Endothelial cell of umbilical vein (primary cell): Measurements from ENCODE around the gene COL18A1. TPM values are rescaled to one million over a fixed set of nuclear protein-coding genes. Genes with fewer than 3 reads are reported as not detected.

ENCODE experiments used
- BruUV-seq: library from RNA; stranded (reverse); fragments of 400-500 nt; replicated peaks from 2 replicates; lab custom pipeline; 2021; lab: Mats Ljungman, UMichigan
- CTCF ChIA-PET: fragments of 300-600, 350-600 bp; sonication (Branson Sonifier 250); formaldehyde crosslinking; loops from one replicate; lab custom pipeline; 2021; ENCODE audit warnings: antibody characterized with exemption, inconsistent platforms; lab: Charles Lee
- POLR2A ChIA-PET: fragments of 300-600, 350-600 bp; sonication (Branson Sonifier 250); formaldehyde crosslinking; loops from one replicate; lab custom pipeline; 2021; ENCODE audit warnings: antibody characterized with exemption, inconsistent platforms; lab: Charles Lee
- DNase-seq: peaks from one replicate; pipeline ENCODE4 v3.0.0-alpha.2; 2011; ENCODE audit warnings: low read depth, low spot score
- FAIRE-seq: peaks from 2 replicates; lab custom pipeline; 2011; peaks lifted over from hg19 to GRCh38; lab: Jason Lieb, UNC
- H2AFZ ChIP-seq: 2 replicates; pipeline ENCODE4 v1.6.0; 2012; ENCODE audit warnings: low read depth, low read length, control low read depth, inconsistent platforms
- H3K27ac ChIP-seq: 2 replicates; pipeline ENCODE4 v1.5.1; 2011; ENCODE audit warnings: low read depth, mild to moderate bottlenecking, control low read depth, low read length, moderate library complexity; ENCODE audit not compliant: insufficient read depth
- H3K27me3 ChIP-seq, 2 experiments: 2 replicates each; pipeline versions ENCODE4 v1.6.0 to v1.6.1; 2011; ENCODE audit warnings: low read length in 2 of 2, mixed read lengths in 1 of 2; ENCODE audit not compliant: control insufficient read depth in 2 of 2, insufficient read depth in 2 of 2
- H3K36me3 ChIP-seq, 2 experiments: 2 replicates in 1 of 2; 3 replicates in 1 of 2; pipeline ENCODE4 v1.5.1; 2011; ENCODE audit warnings: low read length in 2 of 2, mild to moderate bottlenecking in 1 of 2, moderate library complexity in 1 of 2; ENCODE audit not compliant: control insufficient read depth in 2 of 2, insufficient read depth in 2 of 2; ENCODE audit errors: extremely low read depth in 1 of 2
- H3K4me1 ChIP-seq: 3 replicates; pipeline ENCODE4 v1.5.1; 2011; ENCODE audit warnings: mild to moderate bottlenecking, low read length; ENCODE audit not compliant: control insufficient read depth, insufficient read depth; ENCODE audit errors: extremely low read depth
- H3K4me2 ChIP-seq: 2 replicates; pipeline ENCODE4 v1.6.1; 2011; ENCODE audit warnings: low read length, control low read depth, mixed read lengths; ENCODE audit not compliant: insufficient read depth
- H3K4me3 ChIP-seq, 3 experiments: fragments of 200-600 bp in 1 of 3; sonication (generic), shearing (Covaris generic) in 1 of 3; replicated peaks in 1 of 3; 2 replicates each; pipeline ENCODE4 v1.5.1; 2011 to 2016; ENCODE audit warnings: control low read depth in 3 of 3, low read length in 3 of 3, mild to moderate bottlenecking in 2 of 3, inconsistent platforms in 1 of 3, low read depth in 1 of 3, moderate library complexity in 1 of 3; ENCODE audit not compliant: insufficient read depth in 1 of 3
- H3K79me2 ChIP-seq: 2 replicates; pipeline ENCODE4 v1.6.0; 2012; ENCODE audit warnings: low read length, inconsistent platforms; ENCODE audit not compliant: control insufficient read depth, insufficient read depth
- H3K9ac ChIP-seq: replicated peaks from 2 replicates; pipeline ENCODE3; 2011; ENCODE audit warnings: low read length, control low read depth; ENCODE audit not compliant: insufficient read depth; ENCODE audit errors: extremely low read depth
- H3K9me1 ChIP-seq: replicated peaks from 3 replicates; pipeline ENCODE4 v1.6.0; 2011; ENCODE audit warnings: mild to moderate bottlenecking, low read length; ENCODE audit not compliant: control insufficient read depth, insufficient read depth; ENCODE audit errors: extremely low read depth
- H3K9me3 ChIP-seq: replicated peaks from 2 replicates; pipeline ENCODE4 v1.5.1; 2012; ENCODE audit warnings: low read length, inconsistent platforms; ENCODE audit not compliant: control insufficient read depth, insufficient read depth
- H4K20me1 ChIP-seq: replicated peaks from 2 replicates; pipeline ENCODE3; 2011; ENCODE audit warnings: mild to moderate bottlenecking, low read length; ENCODE audit not compliant: control insufficient read depth, insufficient read depth; ENCODE audit errors: extremely low read depth
- CTCF ChIP-seq, 2 donors: IDR thresholded peaks; 1 replicate in 1 of 2; 2 replicates in 1 of 2; pipeline ENCODE4 v1.5.1; 2011; ENCODE audit warnings: low read length in 2 of 2, mild to moderate bottlenecking in 2 of 2, moderate library complexity in 2 of 2, control low read depth in 1 of 2, inconsistent platforms in 1 of 2, low read depth in 1 of 2; ENCODE audit not compliant: insufficient read depth in 1 of 2; ENCODE audit errors: extremely low read depth in 1 of 2
- EZH2 ChIP-seq: IDR thresholded peaks from 2 replicates; pipeline ENCODE4 v1.6.1; 2012; ENCODE audit warnings: borderline replicate concordance, low read depth, mild to moderate bottlenecking, moderate library complexity, low read length, inconsistent platforms; ENCODE audit not compliant: severe bottlenecking
- FOS ChIP-seq: IDR thresholded peaks from 2 replicates; pipeline ENCODE4 v1.6.1; 2011; ENCODE audit warnings: mild to moderate bottlenecking, low read length, moderate library complexity, borderline replicate concordance; ENCODE audit not compliant: insufficient read depth
- GATA2 ChIP-seq: IDR thresholded peaks from 2 replicates; pipeline ENCODE4 v1.7.0; 2011; ENCODE audit warnings: low read depth, mild to moderate bottlenecking, moderate library complexity, mixed read lengths, low read length; ENCODE audit not compliant: insufficient read length, insufficient read depth
- JUN ChIP-seq: IDR thresholded peaks from 2 replicates; pipeline ENCODE4 v1.6.1; 2011; ENCODE audit warnings: borderline replicate concordance, low read depth; ENCODE audit not compliant: insufficient read length, insufficient read depth
- MAX ChIP-seq: IDR thresholded peaks from 2 replicates; pipeline ENCODE4 v1.6.1; 2011; ENCODE audit not compliant: insufficient read depth, insufficient read length
- MYC ChIP-seq: IDR thresholded peaks from one replicate; pipeline ENCODE4 v1.6.1; 2011; ENCODE audit warnings: mild to moderate bottlenecking, low read depth, low read length
- POLR2A ChIP-seq: IDR thresholded peaks from 2 replicates; pipeline ENCODE4 v1.6.1; 2012; ENCODE audit warnings: low read depth, mild to moderate bottlenecking, control low read depth, low read length
- POLR2AphosphoS5 ChIP-seq: IDR thresholded peaks from 2 replicates; pipeline ENCODE4 v1.6.1; 2012; ENCODE audit warnings: low read depth, mild to moderate bottlenecking, control low read depth, low read length, moderate library complexity; ENCODE audit not compliant: insufficient read depth
- dilution Hi-C: fragments of 300-500 bp; cut with MboI; formaldehyde crosslinking; loops from one replicate; pipeline ENCODE4 v1.15.0; 2019; ENCODE audit warnings: low sequenced_read_pairs; ENCODE audit not compliant: extremely low pct_ligation_motif_present
- intact Hi-C: fragments of 100-400 bp; cut with micrococcal nuclease; formaldehyde crosslinking; loops from one replicate; pipeline ENCODE4 v1.10.0; 2022
- polyA plus RNA-seq, 4 experiments: library from polyadenylated mRNA; depleted of rRNA in 3 of 4; stranded (reverse) in 3 of 4; unstranded in 1 of 4; fragments of >200 nt; gene quantifications; 2 replicates each; pipeline versions ENCODE4 v1.2.1 to v1.2.3, GENCODE V29; 2011 to 2012; ENCODE audit warnings: missing spikeins in 1 of 4
- total RNA-seq: library from RNA; stranded (reverse); gene quantifications from 2 replicates; pipeline ENCODE4 v1.2.3, GENCODE V29; 2021

The COL18A1 gene
- total and polyA plus RNA-seq, 2 donors (not counting 3 experiments of a cell fraction or from before 2014, with no cell fraction given) = 198 to 252 TPM

- peaks cover 36% of the 10 kb centered on the region for H3K79me2 ChIP-seq
- H3K27me3 ChIP-seq = no peaks in the 10 kb centered on the region
These were observed 59.3 kb downstream of the COL18A1 start for GRCh38 chr21:45464309-45464708.

More at GRCh38 chr21:45464309-45464708, 59.3 kb downstream of the COL18A1 start:
- TF ChIP-seq JUN = no peak
- no peak for TF ChIP-seq FOS
- TF ChIP-seq MYC = no peak
- no peak for TF ChIP-seq MAX
- TF ChIP-seq CTCF (IDR thresholded peaks at IDR 0.05; ENCODE audit: extremely low read depth in 1 of 2, insufficient read depth in 1 of 2, low read depth in 1 of 2, low read length in 2 of 2) = no peak
- no peak for TF ChIP-seq POLR2AphosphoS5
- no peak for TF ChIP-seq GATA2
- no peak for TF ChIP-seq EZH2
- TF ChIP-seq POLR2A = no peak
- Histone ChIP-seq H3K9ac (no peak overlapping the region), H2AFZ (no peak overlapping the region), H3K27ac (no peak overlapping the region), H3K9me3 (no peaks in the 10 kb centered on the region), H3K4me3 (no peak overlapping the region), H3K9me1 (no peaks in the 10 kb centered on the region), H3K36me3 (peaks cover 0 to 11% of the 10 kb centered on the region in 2 experiments), H3K4me2 (no peak overlapping the region), H4K20me1 (no peaks in the 10 kb centered on the region), H3K4me1 (peaks cover 11% of the 10 kb centered on the region)
- intact Hi-C loops = no loop called here
- ChIA-PET CTCF (no interaction called here), POLR2A (no interaction called here)
- dilution Hi-C loops = no loop called here
- no TSS peak for BruUV-seq
- no peak for FAIRE-seq
- no peak for DNase-seq
